Hippocampal formation (tissue), 2 donors: ENCODE results near the gene COL28A1.
"Not testable (repeated sequence)": the region's sequence is repeated elsewhere in the genome, so short reads cannot be mapped to it uniquely, and the experiment has no call there.

Experiments
- DNase-seq, 2 donors: peaks; one replicate each; lab custom pipeline; 2025; lab: John Stamatoyannopoulos, UW

Gene COL28A1

GRCh38 chr7:7464991-7465765, 70.5 kb downstream of the COL28A1 start:
- DNase-seq = not testable (repeated sequence)

- no peak for DNase-seq
Measured at GRCh38 chr7:7454000-7454399, 81.7 kb downstream of the COL28A1 start.

DNA sequence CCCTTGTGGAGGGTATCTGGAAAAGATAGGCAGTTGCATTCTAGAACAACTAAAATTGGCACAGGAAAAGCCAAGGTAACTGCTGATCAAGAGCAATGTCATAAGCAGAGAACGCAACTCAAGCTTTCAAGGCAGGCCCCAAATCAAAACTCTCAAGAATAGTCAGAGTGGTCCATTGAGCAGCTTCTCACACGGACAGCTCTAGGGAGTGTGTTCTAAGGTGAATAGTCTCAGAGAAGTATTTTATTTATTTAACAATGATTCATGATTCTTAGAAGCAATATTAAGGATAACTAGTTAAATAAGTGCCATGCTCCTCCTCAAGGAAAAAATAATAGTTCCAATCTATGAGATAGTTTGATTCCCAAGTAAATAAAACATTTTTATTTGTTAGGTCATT, 83.0 kb downstream of the COL28A1 start:
- DNase-seq = no peak

GRCh38 chr7:7452119-7452518, 83.6 kb downstream of the COL28A1 start:
- no peak for DNase-seq

DNA sequence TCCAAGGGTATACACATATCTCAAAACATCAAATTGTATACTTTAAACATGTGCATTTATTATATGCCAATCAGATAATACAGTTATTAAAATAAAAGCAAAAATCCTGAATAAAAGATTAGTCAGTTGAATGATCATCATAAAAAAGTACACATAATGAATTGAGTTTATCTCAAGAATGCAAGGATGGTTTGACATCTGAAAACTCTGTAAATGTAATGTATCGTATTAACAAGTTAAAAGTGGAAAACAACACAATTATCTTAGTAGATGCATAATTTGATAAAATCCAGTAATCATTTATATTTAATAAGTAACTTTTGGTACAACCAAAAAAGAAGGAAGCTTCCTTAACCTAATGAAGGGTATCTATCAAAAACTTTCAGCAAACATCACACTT, 86.6 kb downstream of the COL28A1 start:
- no peak for DNase-seq

GRCh38 chr7:7446616-7447015, 89.1 kb downstream of the COL28A1 start:
- no peak for DNase-seq

DNA sequence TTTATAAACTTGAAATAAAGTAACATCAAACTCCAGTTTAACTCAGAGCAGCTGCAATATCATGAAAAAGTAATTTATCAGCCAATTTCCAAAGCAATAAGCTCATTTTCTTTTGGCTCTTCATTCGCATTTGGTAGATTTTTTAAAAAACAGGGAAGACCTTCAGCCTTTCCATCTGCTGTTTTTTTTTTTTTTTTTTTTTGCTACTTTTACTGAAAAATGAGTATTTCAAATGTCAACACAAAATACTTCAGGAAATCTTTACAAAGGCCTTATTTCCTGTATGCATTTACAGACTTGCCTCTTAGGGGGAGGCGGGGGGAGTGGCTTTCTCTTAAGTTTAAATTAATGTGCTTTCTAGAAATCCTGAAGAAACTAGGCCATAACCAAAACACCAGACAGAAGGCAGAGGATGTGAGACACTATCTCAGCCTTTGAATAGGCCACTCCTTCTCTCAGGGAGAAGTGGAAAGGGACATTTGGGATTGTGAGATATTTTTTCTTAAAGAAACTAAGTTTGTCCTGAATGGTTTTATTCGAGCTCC, 91.8 kb downstream of the COL28A1 start:
- no peak for DNase-seq

DNA sequence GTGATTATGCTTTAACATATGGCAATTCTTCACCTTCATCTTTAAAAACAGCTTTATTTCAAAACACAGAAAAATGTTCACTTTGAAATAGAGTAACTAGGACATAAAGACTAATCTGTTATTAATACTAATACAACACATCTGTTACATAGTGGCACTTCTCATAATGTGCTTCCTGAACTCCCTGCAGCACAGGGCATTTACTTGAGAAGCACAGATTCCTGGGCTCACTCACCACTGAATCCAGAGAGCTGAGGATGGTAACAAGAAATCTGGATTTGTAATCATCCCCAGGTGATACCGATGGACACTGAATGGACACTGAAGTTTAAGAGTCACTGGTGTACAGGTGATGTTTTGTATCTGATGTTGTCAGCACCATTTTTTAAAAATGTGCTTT, 96.1 kb downstream of the COL28A1 start:
- no peak for DNase-seq

GRCh38 chr7:7438851-7439250, 96.8 kb downstream of the COL28A1 start:
- DNase-seq = no peak

DNA sequence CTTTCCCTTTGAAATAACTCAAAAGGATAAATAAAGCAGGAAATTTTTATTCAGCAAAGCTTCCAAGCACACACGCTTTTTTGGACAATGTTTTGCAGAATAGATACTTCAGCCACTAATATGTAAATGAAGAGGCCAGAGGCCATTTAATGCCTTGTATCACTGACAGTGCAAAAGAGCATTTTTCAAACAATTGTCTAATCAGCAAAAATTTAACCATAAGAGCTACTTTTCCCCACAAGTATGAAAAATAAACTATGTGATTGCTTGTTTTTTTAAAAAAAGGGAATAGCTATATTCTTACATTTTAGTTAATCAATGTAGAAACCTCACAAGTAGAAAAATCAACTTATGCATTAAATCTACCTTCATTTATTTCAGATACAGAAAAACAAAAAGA, 99.7 kb downstream of the COL28A1 start:
- no peak for DNase-seq

DNA sequence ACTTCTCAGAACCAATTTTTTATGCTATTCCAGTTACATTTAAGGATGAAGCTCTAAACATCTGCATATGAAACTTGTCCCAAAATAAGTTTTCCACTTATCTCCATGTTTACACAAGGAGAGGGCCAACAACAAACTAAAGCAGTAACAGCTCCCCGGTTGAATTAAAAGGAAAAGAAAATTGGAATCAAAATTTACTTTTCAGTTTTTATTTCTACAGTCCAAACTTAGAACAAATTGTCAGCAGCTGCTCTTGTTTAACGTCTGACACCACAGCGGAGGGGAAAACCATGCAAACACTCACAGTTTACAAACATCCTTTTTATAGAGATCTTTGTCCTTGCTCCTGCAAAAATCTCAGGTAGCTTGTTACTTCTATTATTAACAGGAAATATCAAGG, 101.3 kb downstream of the COL28A1 start:
- DNase-seq = no peak

DNA sequence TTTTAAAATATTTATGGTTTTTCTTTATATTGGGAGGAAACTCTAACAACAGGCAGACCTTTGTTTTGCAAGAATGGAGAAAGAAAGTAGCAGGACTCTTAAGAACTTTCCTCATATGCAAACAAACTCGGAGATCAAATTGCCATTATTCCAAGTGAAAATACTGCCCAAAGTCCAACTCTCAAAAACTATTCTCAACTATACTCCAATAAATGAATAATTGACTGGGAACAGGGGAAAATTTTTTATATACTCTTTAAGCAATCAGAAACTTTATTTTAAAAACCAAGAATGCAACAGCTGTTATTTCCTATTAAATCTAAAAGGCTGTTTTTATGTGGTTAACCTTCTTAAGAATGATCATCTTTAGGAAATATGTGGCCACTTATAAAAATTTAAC, 101.9 kb downstream of the COL28A1 start:
- no peak for DNase-seq

DNA sequence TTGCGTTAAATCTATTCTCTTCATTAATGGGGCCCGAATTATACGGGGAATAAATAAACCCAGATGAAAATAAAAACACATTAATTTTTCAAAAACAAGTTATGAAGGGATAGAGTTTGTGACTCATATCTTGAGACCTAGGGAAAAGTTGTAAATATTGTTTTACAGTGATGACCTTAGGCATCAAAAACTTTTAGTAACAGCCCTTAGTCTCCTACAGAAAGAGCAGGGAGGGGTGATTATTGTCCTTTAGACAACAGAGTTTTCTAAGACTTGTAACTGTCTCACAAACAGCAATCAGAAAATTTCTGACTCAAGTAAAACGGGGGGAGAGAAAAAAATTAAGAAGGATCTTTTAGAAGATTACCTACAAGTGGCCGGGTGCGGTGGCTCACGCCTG, 102.7 kb downstream of the COL28A1 start:
- no peak for DNase-seq

- no peak for DNase-seq
Measured at GRCh38 chr7:7428806-7429205, 106.9 kb downstream of the COL28A1 start.

DNA sequence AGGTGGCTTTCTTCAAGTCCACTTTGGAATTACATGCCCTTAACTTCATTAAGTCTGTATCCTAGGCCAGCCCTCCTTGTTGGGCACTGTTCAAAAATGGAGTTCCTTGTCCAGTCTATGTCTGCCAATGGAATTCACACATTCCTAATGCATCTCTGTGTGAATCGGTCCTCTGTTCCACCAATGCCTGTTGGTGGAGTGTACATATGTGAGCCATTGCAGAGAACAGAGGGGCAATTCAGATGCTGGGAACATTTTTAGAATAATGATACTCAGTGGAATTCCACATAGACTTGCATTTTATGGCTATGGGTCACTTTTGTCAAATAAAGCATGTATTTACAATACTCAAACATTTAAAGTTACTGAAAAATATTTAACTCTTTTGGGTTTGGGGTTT, 108.3 kb downstream of the COL28A1 start:
- DNase-seq = peak; percentile 45 to 65

GRCh38 chr7:7426676-7427075, 109.0 kb downstream of the COL28A1 start:
- DNase-seq = no peak

DNA sequence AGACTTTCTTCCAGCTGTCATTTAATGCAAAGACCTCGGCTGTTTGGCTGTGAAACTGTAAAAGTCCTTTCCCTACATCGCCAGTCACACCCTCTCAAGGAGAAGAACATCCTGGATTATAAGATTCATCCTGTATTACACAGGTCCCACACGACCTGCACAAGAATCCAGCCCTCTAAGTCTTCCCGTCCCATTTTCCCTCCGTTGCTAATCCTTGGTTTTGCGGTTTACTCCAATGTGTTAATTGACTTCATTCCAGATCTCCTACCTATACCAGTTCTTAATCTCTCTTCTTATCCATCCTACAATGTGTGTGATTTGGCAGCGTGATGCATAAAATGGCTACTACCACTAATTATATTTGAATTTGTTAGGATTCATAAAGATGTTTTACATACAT, 110.4 kb downstream of the COL28A1 start:
- no peak for DNase-seq

DNA sequence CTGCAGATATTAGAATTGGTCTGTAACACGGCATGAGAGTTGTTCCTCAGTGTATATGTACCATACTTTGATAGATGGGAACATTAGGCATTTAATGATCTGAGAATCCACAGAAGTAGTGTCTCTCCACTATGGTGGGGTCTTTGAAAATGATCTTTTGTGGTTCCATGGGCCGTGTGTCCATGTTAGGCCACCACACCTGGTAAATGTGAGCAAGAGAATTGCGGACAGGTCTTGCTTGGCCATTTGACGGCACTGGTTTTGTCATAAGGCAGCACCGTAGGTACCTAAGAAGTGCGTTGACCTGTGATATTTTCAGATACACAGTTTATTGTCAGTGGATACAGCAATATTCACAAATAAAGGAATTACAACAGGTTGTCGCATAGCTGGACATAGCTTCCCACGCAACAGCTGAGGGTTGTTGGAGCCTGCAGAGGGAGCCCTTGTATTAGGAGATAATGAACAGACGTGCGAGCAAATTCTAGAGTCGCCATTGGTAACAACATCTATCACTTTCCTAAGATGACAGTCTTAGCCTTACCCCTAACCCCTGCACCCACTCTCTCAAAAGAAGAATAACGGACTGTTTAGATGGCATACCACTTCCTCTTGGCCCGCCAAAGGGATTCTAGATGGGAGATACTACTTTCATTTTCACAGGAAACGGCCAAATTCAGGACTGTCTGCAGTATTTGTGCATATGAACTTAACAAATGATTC, 111.4 kb downstream of the COL28A1 start:
- peak; percentile 66 to 83 for DNase-seq

DNA sequence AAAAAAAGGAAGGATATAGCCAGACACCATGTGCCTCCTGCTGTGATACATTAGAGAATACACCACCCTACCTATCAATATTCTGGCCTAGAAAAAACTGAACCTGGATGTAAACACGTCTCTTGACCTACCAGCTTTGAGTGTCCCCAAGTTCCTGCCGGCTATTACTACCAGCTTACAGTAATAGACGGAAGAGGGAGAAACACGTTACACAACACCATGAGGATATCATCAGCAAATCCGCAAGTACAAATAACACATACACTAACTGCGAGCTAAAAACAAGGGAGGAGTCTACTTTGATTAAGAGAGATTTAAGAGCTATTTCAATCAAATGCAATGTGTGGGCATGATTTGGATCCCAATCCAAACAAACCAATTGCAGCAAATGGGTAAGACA, 113.0 kb downstream of the COL28A1 start:
- DNase-seq = no peak

GRCh38 chr7:7421826-7422225, 113.8 kb downstream of the COL28A1 start:
- no peak for DNase-seq

- no peak for DNase-seq
Measured at GRCh38 chr7:7418997-7419396, 116.7 kb downstream of the COL28A1 start.

- no peak for DNase-seq
Measured at GRCh38 chr7:7417851-7418250, 117.8 kb downstream of the COL28A1 start.

DNA sequence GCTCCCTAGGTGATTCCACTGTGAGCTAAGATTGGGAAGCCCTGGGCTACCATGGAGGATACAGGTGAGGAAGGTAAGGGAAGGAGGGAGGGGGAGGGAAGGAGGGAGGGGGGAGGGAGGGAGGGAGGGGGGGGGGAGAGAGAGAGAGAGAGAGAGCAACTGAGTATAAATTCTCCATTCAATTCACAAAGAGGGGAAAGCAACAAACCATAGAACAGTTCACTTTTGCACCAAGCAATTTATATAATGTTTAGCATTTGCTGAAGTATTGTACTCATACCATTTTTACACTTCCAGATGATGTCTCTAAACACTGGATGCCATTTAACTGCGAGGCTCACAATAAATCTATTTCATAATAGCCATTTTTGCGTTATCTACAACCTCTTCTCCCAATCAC, 118.3 kb downstream of the COL28A1 start:
- no peak for DNase-seq
